Vagina (tissue), 2 donors: ENCODE measurements around the gene LHPP.

Source experiments
- POLR2A ChIP-seq, 2 donors: fragments of 450-650 bp; IDR thresholded peaks; one replicate each; pipeline ENCODE4 v1.6.1; 2017; ENCODE audit warnings: antibody characterized with exemption in 2 of 2, mild to moderate bottlenecking in 2 of 2, moderate library complexity in 2 of 2
- TF ChIP-seq, protein P1 (sequence below), 3 experiments: fragments of 450-650 bp in 2 of 3; fragments of 200-600 bp in 1 of 3; sonication (generic) in 1 of 3; IDR thresholded peaks; one replicate each; pipeline ENCODE4 v1.5.1; 2017 to 2019; ENCODE audit warnings: antibody characterized with exemption in 3 of 3, mild to moderate bottlenecking in 2 of 3, moderate library complexity in 2 of 3

DNA sequence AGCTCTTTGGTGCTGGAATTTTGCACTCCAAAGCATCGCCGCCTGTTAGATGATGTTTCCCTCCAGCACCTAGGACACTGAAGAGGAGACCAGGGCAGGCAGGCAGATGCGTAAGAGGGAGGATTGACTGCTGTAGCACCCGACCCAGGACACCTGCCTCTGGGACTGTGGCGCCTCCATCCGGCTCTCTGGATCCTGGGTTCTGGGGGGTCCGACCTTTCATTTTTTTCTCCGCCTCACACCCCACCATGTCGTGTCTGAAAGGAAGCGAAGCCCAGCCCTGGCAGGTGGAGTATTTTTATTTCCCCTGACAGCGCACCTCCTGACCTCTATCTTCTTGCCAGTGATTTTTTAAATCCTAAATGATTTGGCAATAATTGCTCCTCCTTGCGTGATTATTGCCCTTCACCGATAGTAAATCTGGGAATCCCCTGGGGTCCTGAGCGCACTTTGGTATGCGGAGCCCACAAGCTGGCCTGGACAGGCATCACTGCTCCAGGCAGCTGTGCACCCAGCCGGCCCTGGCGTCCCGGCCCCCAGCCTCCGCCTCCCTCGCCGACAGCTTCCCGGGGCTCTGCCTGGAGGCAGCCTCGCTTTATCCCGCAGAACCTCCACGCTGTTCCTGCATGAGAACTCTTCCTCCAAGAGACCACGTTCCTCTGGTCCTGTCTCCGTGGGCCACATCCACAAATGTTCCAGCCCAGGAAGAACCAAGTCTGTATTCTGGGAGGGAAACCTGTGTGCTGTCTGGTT is 48.4 kb downstream of the LHPP start:
- TF ChIP-seq, protein P1, sequence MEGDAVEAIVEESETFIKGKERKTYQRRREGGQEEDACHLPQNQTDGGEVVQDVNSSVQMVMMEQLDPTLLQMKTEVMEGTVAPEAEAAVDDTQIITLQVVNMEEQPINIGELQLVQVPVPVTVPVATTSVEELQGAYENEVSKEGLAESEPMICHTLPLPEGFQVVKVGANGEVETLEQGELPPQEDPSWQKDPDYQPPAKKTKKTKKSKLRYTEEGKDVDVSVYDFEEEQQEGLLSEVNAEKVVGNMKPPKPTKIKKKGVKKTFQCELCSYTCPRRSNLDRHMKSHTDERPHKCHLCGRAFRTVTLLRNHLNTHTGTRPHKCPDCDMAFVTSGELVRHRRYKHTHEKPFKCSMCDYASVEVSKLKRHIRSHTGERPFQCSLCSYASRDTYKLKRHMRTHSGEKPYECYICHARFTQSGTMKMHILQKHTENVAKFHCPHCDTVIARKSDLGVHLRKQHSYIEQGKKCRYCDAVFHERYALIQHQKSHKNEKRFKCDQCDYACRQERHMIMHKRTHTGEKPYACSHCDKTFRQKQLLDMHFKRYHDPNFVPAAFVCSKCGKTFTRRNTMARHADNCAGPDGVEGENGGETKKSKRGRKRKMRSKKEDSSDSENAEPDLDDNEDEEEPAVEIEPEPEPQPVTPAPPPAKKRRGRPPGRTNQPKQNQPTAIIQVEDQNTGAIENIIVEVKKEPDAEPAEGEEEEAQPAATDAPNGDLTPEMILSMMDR (IDR thresholded peaks at IDR 0.05) = no peak
- TF ChIP-seq POLR2A (IDR thresholded peaks at IDR 0.05) = no peak
